IMR-90 (cell line): ENCODE data around the gene B4GALT5. TPM values are rescaled to one million over a fixed set of nuclear protein-coding genes. Genes with fewer than 3 reads are reported as not detected.

Source experiments
- ATAC-seq: fragments of 200-7000 bp; cut with Tn5 transposase; 2 replicates; pipeline ENCODE4 v1.9.1; 2020; ENCODE audit warnings: low read depth, mild to moderate bottlenecking, moderate library complexity
- BruUV-seq: library from RNA; stranded (reverse); fragments of 400-500 nt; replicated peaks from 2 replicates; lab custom pipeline; 2021; lab: Mats Ljungman, UMichigan
- CTCF ChIA-PET: fragments of 300-600 bp; formaldehyde crosslinking; extraction: SDS; loops from one replicate; lab custom pipeline; 2021; ENCODE audit warnings: antibody characterized with exemption; lab: Yijun Ruan, JAX
- POLR2A ChIA-PET: fragments of 300-600 bp; sonication (Branson Sonifier 250); formaldehyde crosslinking; loops from one replicate; lab custom pipeline; 2022; ENCODE audit warnings: antibody characterized with exemption; ENCODE audit not compliant: unreplicated experiment; lab: Charles Lee
- DNase-seq: peaks from one replicate; pipeline ENCODE4 v3.0.0; 2013
- H2AFZ ChIP-seq: replicated peaks from 2 replicates; pipeline ENCODE3; 2013; ENCODE audit warnings: low read length, mild to moderate bottlenecking; ENCODE audit not compliant: poor library complexity
- H2AK5ac ChIP-seq: 2 replicates; pipeline ENCODE4 v1.6.1; 2013; ENCODE audit warnings: low read depth, low read length, inconsistent platforms
- H2AK9ac ChIP-seq: replicated peaks from 2 replicates; pipeline ENCODE3; 2013; ENCODE audit warnings: mild to moderate bottlenecking, low read depth, low read length, moderate library complexity; ENCODE audit not compliant: poor library complexity
- H2BK120ac ChIP-seq: 2 replicates; pipeline ENCODE4 v1.6.1; 2013; ENCODE audit warnings: low read depth, low read length, inconsistent platforms
- H2BK15ac ChIP-seq: 3 replicates; pipeline ENCODE4 v1.6.1; 2013; ENCODE audit warnings: low read depth, low read length, inconsistent platforms
- H2BK20ac ChIP-seq: 2 replicates; pipeline ENCODE4 v1.6.1; 2013; ENCODE audit warnings: low read depth, mild to moderate bottlenecking, inconsistent platforms, low read length, moderate library complexity
- H2BK5ac ChIP-seq: 2 replicates; pipeline ENCODE4 v1.6.1; 2013; ENCODE audit warnings: mild to moderate bottlenecking, low read depth, low read length, inconsistent platforms; ENCODE audit not compliant: poor library complexity, severe bottlenecking
- H3K14ac ChIP-seq: replicated peaks from 2 replicates; pipeline ENCODE4 v1.6.1; 2013; ENCODE audit warnings: low read depth, low read length, inconsistent platforms
- H3K18ac ChIP-seq: 2 replicates; pipeline ENCODE4 v1.6.1; 2013; ENCODE audit warnings: low read depth, low read length, control low read depth
- H3K23ac ChIP-seq: 2 replicates; pipeline ENCODE4 v1.6.1; 2013; ENCODE audit warnings: low read depth, low read length, inconsistent platforms
- H3K27ac ChIP-seq: 2 replicates; pipeline ENCODE4 v1.5.1; 2013; ENCODE audit warnings: mild to moderate bottlenecking, control low read depth, low read length; ENCODE audit not compliant: insufficient read depth
- H3K27me3 ChIP-seq: 2 replicates; pipeline ENCODE4 v1.6.1; 2013; ENCODE audit warnings: low read length; ENCODE audit not compliant: control insufficient read depth, insufficient read depth
- H3K36me3 ChIP-seq: 2 replicates; pipeline ENCODE4 v1.6.1; 2013; ENCODE audit warnings: low read length, mixed read lengths; ENCODE audit not compliant: control insufficient read depth, insufficient read depth
- H3K4ac ChIP-seq: 2 replicates; pipeline ENCODE4 v1.6.1; 2013; ENCODE audit warnings: low read depth, low read length, inconsistent platforms
- H3K4me1 ChIP-seq: 2 replicates; pipeline ENCODE4 v1.6.1; 2013; ENCODE audit warnings: low read length, mixed read lengths; ENCODE audit not compliant: control insufficient read depth, insufficient read depth
- H3K4me2 ChIP-seq: 2 replicates; pipeline ENCODE4 v1.6.1; 2013; ENCODE audit warnings: low read depth, mild to moderate bottlenecking, control low read depth, low read length, moderate library complexity
- H3K4me3 ChIP-seq: 2 replicates; pipeline ENCODE4 v1.5.1; 2013; ENCODE audit warnings: low read depth, mild to moderate bottlenecking, control low read depth, low read length, moderate library complexity; ENCODE audit not compliant: insufficient read depth
- H3K56ac ChIP-seq: 2 replicates; pipeline ENCODE4 v1.6.1; 2013; ENCODE audit warnings: low read length, inconsistent platforms; ENCODE audit not compliant: insufficient read depth; ENCODE audit errors: extremely low read depth
- H3K79me1 ChIP-seq, 2 experiments: 2 replicates each; pipeline ENCODE4 v1.6.1; 2013; ENCODE audit warnings: low read length in 2 of 2, inconsistent platforms in 1 of 2, low read depth in 1 of 2
- H3K9ac ChIP-seq: 2 replicates; pipeline ENCODE4 v1.6.1; 2013; ENCODE audit warnings: low read depth, low read length, control low read depth
- H3K9me1 ChIP-seq: 2 replicates; pipeline ENCODE4 v1.6.1; 2013; ENCODE audit warnings: low read length, inconsistent platforms; ENCODE audit not compliant: insufficient read depth
- H3K9me3 ChIP-seq: 2 replicates; pipeline ENCODE4 v1.6.1; 2013; ENCODE audit warnings: low read length; ENCODE audit not compliant: control insufficient read depth, insufficient read depth
- H4K20me1 ChIP-seq: 2 replicates; pipeline ENCODE4 v1.6.1; 2013; ENCODE audit warnings: low read length, inconsistent platforms; ENCODE audit not compliant: insufficient read depth
- H4K5ac ChIP-seq: 2 replicates; pipeline ENCODE4 v1.6.1; 2013; ENCODE audit warnings: mild to moderate bottlenecking, low read depth, low read length, control low read depth
- H4K8ac ChIP-seq, 2 experiments: 2 replicates each; pipeline ENCODE4 v1.6.1; 2013; ENCODE audit warnings: low read depth in 2 of 2, low read length in 2 of 2, control low read depth in 1 of 2, inconsistent platforms in 1 of 2
- H4K91ac ChIP-seq: 2 replicates; pipeline ENCODE4 v1.6.1; 2013; ENCODE audit warnings: low read depth, low read length, inconsistent platforms; ENCODE audit not compliant: insufficient read depth
- CEBPB ChIP-seq: IDR thresholded peaks from 2 replicates; pipeline ENCODE4 v1.6.1; 2012; ENCODE audit warnings: low read depth, low read length, improper control_type of control experiment
- MXI1 ChIP-seq: IDR thresholded peaks from 2 replicates; pipeline ENCODE4 v1.6.1; 2012; ENCODE audit warnings: low read depth, mild to moderate bottlenecking, low read length, moderate library complexity, borderline replicate concordance
- NFE2L2 ChIP-seq: fragments of 150-350 bp; IDR thresholded peaks from 2 replicates; pipeline ENCODE4 v1.6.1; 2016; ENCODE audit warnings: low read depth, mild to moderate bottlenecking, low read length
- RCOR1 ChIP-seq: IDR thresholded peaks from 2 replicates; pipeline ENCODE4 v1.6.1; 2012; ENCODE audit warnings: mild to moderate bottlenecking, low read length, improper control_type of control experiment; ENCODE audit not compliant: insufficient replicate concordance
- RFX5 ChIP-seq: IDR thresholded peaks from 2 replicates; pipeline ENCODE4 v1.8.0; 2012; ENCODE audit warnings: low read depth, mild to moderate bottlenecking, low read length, moderate library complexity
- WGBS, 2 experiments: methylation state at CpG; one replicate each; pipeline versions ENCODE4 v1.1.5 to v1.1.7; 2013; ENCODE audit warnings: missing lambda C conversion rate in 2 of 2; ENCODE audit not compliant: insufficient read length in 1 of 2; ENCODE audit errors: extremely low coverage in 2 of 2; 5-methylcytosine and 5-hydroxymethylcytosine counted together
- dilution Hi-C: fragments of 300-500 bp; cut with HindIII; formaldehyde crosslinking; loops from one replicate; pipeline ENCODE4 v1.14.3; 2018; ENCODE audit warnings: low sequenced_read_pairs; ENCODE audit not compliant: unreplicated experiment
- in situ Hi-C: fragments of 300-500 bp; cut with MboI; formaldehyde crosslinking; loops from 3 replicates; pipeline ENCODE4 v1.14.3; 2019; ENCODE audit warnings: low sequenced_read_pairs, inconsistent platforms, mixed read lengths
- intact Hi-C: fragments of 100-400 bp; cut with micrococcal nuclease; formaldehyde crosslinking; loops from 2 replicates; pipeline ENCODE4 v1.10.0; 2022
- polyA plus RNA-seq, 3 experiments: library from polyadenylated mRNA; depleted of rRNA; stranded (reverse); fragments of >200 nt; gene quantifications; 2 replicates each; pipeline ENCODE4 v1.2.3, GENCODE V29; 2012; ENCODE audit warnings: low replicate concordance in 1 of 3
- total RNA-seq: library from RNA; depleted of rRNA; stranded (reverse); fragments of >200 nt; gene quantifications from 2 replicates; pipeline ENCODE4 v1.2.3, GENCODE V29; 2012

Gene B4GALT5
- total and polyA plus RNA-seq, 2 of the 4 experiments (the other 2 are of a cell fraction): 11.3 to 20.4 TPM

DNA sequence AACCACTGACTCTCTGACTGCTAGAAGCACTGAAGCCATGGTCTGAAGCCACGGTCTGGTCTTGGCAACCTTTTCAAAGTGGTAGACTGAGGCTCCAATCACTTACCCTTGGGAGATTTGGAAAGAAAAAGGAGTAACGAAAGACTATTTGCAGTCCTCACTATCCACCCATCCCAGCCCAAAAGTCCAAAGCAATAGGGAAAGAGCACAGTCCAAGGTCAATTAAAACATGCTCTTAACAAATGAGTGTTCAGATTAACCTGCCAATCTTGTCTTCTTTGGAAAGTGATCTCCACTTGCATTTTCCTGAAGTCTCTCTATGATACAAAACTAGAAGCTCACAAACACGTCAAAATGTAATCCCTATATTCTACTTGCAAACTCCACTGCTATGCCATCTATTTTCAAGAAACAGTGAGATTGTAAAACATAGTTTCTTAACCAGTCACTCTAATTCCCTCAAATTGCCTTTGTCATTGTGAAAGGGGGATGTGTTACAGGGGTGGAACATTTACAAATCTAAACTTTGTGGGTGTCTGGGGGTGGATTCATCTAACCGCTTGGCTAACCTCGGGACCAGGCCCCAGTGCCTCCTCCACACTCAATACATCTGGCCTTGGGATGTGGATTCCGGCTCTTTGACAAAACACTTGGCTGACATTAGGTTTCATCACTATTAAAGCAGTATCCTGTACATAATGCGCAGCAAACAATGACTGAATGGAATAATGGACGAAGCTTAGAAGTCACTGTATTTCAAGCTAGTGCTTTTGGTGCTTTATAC lies 56.4 kb downstream of the B4GALT5 start:
- no peak overlapping the region for H2BK20ac ChIP-seq
- POLR2A ChIA-PET: no interaction called here
- no peak overlapping the region for H3K27ac ChIP-seq
- peaks cover 59 to 79% of the 10 kb centered on the region in 2 experiments for H3K79me1 ChIP-seq
- H3K9me1 ChIP-seq: peaks cover 4% of the 10 kb centered on the region
- no peak overlapping the region for H3K56ac ChIP-seq
- no peak overlapping the region for H4K8ac ChIP-seq
- CTCF ChIA-PET: interaction anchor here (1.6 kb wide), 1 partner anchor 188 kb away, joined by 4 read pairs; no protein-coding TSS in a partner anchor
- no peak overlapping the region for H3K14ac ChIP-seq
- H2AFZ ChIP-seq: no peak overlapping the region
- H4K91ac ChIP-seq: no peak overlapping the region
- dilution Hi-C loops: no loop called here
- peaks cover 25% of the 10 kb centered on the region for H3K36me3 ChIP-seq
- H3K27me3 ChIP-seq: no peaks in the 10 kb centered on the region
- H3K18ac ChIP-seq: no peak overlapping the region
- no peak overlapping the region for H3K4ac ChIP-seq
- H2AK5ac ChIP-seq: no peak overlapping the region
- H2BK5ac ChIP-seq: no peak overlapping the region
- peaks cover 14% of the 10 kb centered on the region for H3K4me1 ChIP-seq
- BruUV-seq: no TSS peak
- H3K23ac ChIP-seq: no peak overlapping the region
- no peak overlapping the region for H3K9ac ChIP-seq
- H3K4me3 ChIP-seq: no peak overlapping the region
- intact Hi-C loops: no loop called here
- H4K5ac ChIP-seq: no peak overlapping the region
- H2BK120ac ChIP-seq: no peak overlapping the region
- no peak overlapping the region for H2AK9ac ChIP-seq
- peaks cover 7% of the 10 kb centered on the region for H3K9me3 ChIP-seq
- no peak overlapping the region for H2BK15ac ChIP-seq
- in situ Hi-C loops: no loop called here
- H3K4me2 ChIP-seq: peak overlapping the region; percentile 17; the same call in 1 of the 2 replicates
- no peak for TF ChIP-seq RFX5
- TF ChIP-seq NFE2L2: 0 out of 2 replicates have a peak, but pooled peaks have one; percentile 18
- no peak for TF ChIP-seq MXI1
- peak; percentile 17; the same call in 1 of the 2 replicates for TF ChIP-seq CEBPB
- peak; percentile 38 for TF ChIP-seq RCOR1
- ATAC-seq (peak; percentile 74), DNase-seq (peak; percentile 84)
- peaks cover 62% of the 10 kb centered on the region for H4K20me1 ChIP-seq
- WGBS, 2 experiments: 80% methylated on average over 1 of the region's 8 CpGs; no CpG with 5 or more reads in 1 of the 2 experiments
